C1 segment of cervical spinal cord (tissue), 14 donors: ENCODE measurements around the gene OPCML.

ENCODE experiments used
- DNase-seq, 14 donors: peaks; one replicate each; lab custom pipeline; 2025; lab: John Stamatoyannopoulos, UW

Gene OPCML

GRCh38 chr11:132988411-132988810 is 543.9 kb downstream of the OPCML start:
- no peak for DNase-seq

GRCh38 chr11:132987936-132988335 is 544.4 kb downstream of the OPCML start:
- no peak for DNase-seq

- DNase-seq: no peak
These were observed 548.7 kb downstream of the OPCML start for GRCh38 chr11:132983641-132983978.

- no peak for DNase-seq
These were observed 549.3 kb downstream of the OPCML start for GRCh38 chr11:132982772-132983640.

GRCh38 chr11:132981131-132981956 is 551.0 kb downstream of the OPCML start:
- DNase-seq: no peak

GRCh38 chr11:132980670-132981069 is 551.6 kb downstream of the OPCML start:
- no peak for DNase-seq

GRCh38 chr11:132977746-132978145 is 554.6 kb downstream of the OPCML start:
- DNase-seq: no peak

- DNase-seq: no peak
These were observed 555.1 kb downstream of the OPCML start for GRCh38 chr11:132977241-132977640.

- no peak for DNase-seq
These were observed 556.2 kb downstream of the OPCML start for GRCh38 chr11:132976115-132976514.

GRCh38 chr11:132973686-132974085 is 558.6 kb downstream of the OPCML start:
- DNase-seq: no peak

GRCh38 chr11:132972565-132972964 is 559.7 kb downstream of the OPCML start:
- DNase-seq: peak in 12 of 14 donors; percentile 11 to 66 (median 46)

GRCh38 chr11:132971351-132971750 is 561.0 kb downstream of the OPCML start:
- no peak for DNase-seq

GRCh38 chr11:132969892-132970291 is 562.4 kb downstream of the OPCML start:
- no peak for DNase-seq

- DNase-seq: peak in 8 of 14 donors; percentile 10 to 78 (median 30)
These were observed 570.3 kb downstream of the OPCML start for GRCh38 chr11:132962041-132962440.

GRCh38 chr11:132961453-132961852 is 570.8 kb downstream of the OPCML start:
- DNase-seq: no peak

- peak in 2 of 14 donors; percentile 24 to 77 for DNase-seq
These were observed 571.8 kb downstream of the OPCML start for GRCh38 chr11:132960273-132961078.

- DNase-seq: peak in 2 of 14 donors; percentile 24 to 60
These were observed 572.6 kb downstream of the OPCML start for GRCh38 chr11:132959693-132960092.

GRCh38 chr11:132957881-132958280 is 574.4 kb downstream of the OPCML start:
- DNase-seq: no peak

GRCh38 chr11:132948252-132948651 is 584.0 kb downstream of the OPCML start:
- DNase-seq: no peak

- DNase-seq: no peak
These were observed 587.7 kb downstream of the OPCML start for GRCh38 chr11:132944569-132944944.

GRCh38 chr11:132943706-132944568 is 588.4 kb downstream of the OPCML start:
- peak in 4 of 14 donors; percentile 21 to 68 (median 30) for DNase-seq
